OCI-LY3 (cell line): Measurements from ENCODE around the gene S100A4.

ENCODE experiments used
- H2AFZ ChIP-seq: fragments of 200-600, 300-600 bp; shearing (Covaris generic); 2 replicates; pipeline ENCODE4 v1.6.0; 2014; ENCODE audit warnings: antibody characterized with exemption, low read depth, low read length
- H3K27ac ChIP-seq: fragments of 200-600, 300-600 bp; sonication (generic); 2 replicates; pipeline ENCODE4 v1.5.1; 2014; ENCODE audit warnings: mild to moderate bottlenecking, low read length, moderate library complexity, mixed read lengths
- H3K27me3 ChIP-seq: fragments of 200-600, 300-600 bp; sonication (generic); 2 replicates; pipeline ENCODE4 v1.6.1; 2014; ENCODE audit warnings: low read depth, low read length, mixed read lengths
- H3K36me3 ChIP-seq: fragments of 200-600, 300-600 bp; sonication (generic); replicated peaks from 2 replicates; pipeline ENCODE3; 2014; ENCODE audit warnings: low read depth, low read length, mixed read lengths
- H3K4me1 ChIP-seq: fragments of 300-600, 200-600 bp; sonication (generic); 2 replicates; pipeline ENCODE4 v1.6.1; 2014; ENCODE audit warnings: low read length, mixed read lengths
- H3K4me2 ChIP-seq: fragments of 200-600, 300-600 bp; sonication (generic); 2 replicates; pipeline ENCODE4 v1.6.1; 2014; ENCODE audit warnings: low read length, mixed read lengths
- H3K4me3 ChIP-seq: fragments of 300-600, 200-600 bp; sonication (generic); 2 replicates; pipeline ENCODE4 v1.5.1; 2014; ENCODE audit warnings: antibody characterized with exemption, mild to moderate bottlenecking, low read length, moderate library complexity
- H3K79me2 ChIP-seq: fragments of 300-600, 200-600 bp; shearing (Covaris generic); 2 replicates; pipeline ENCODE4 v1.6.1; 2014; ENCODE audit warnings: mild to moderate bottlenecking, low read length, mixed read lengths
- H3K9ac ChIP-seq: fragments of 300-600, 200-600 bp; shearing (Covaris generic); 2 replicates; pipeline ENCODE4 v1.6.0; 2014; ENCODE audit warnings: mild to moderate bottlenecking, low read length, moderate library complexity
- H3K9me3 ChIP-seq: fragments of 200-600, 300-600 bp; shearing (Covaris generic); 2 replicates; pipeline ENCODE4 v1.6.1; 2014; ENCODE audit warnings: low read length, mixed read lengths; ENCODE audit not compliant: insufficient read depth
- H4K20me1 ChIP-seq: fragments of 200-600, 300-600 bp; sonication (generic); 2 replicates; pipeline ENCODE4 v1.6.1; 2016; ENCODE audit warnings: low read length, mixed read lengths; ENCODE audit not compliant: insufficient read depth
- CTCF ChIP-seq: fragments of 200-600, 300-600 bp; sonication (generic); IDR thresholded peaks from 2 replicates; pipeline ENCODE4 v1.5.1; 2014; ENCODE audit warnings: antibody characterized with exemption, low read length, low read depth
- EZH2phosphoT487 ChIP-seq: fragments of 200-600 bp; shearing (Covaris generic); IDR thresholded peaks from 2 replicates; pipeline ENCODE4 v1.6.1; 2018; ENCODE audit warnings: antibody characterized with exemption, mixed run types, low read depth

Gene S100A4

DNA sequence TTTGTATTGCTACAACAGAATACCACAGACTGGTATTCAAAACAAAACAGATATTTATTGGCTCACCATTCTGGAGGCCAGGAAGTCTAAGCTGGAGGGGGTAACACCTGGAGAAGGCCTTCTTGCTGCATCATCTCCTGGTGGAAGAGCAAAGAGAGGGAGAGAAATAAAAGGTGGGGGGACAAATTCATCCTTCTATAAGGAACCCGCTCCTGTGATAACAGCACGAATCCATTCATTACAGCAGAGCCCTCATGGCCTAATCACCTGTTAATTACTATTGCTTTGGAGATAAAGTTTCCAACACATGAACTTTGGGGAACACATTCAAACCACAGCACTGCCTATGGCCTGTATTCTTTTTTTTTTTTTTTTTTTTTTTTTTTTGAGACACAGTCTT is 14.6 kb upstream of the S100A4 start:
- H3K79me2 ChIP-seq = no peaks in the 10 kb centered on the region

GRCh38 chr1:153557877-153558276 is 12.3 kb upstream of the S100A4 start:
- no peak for TF ChIP-seq EZH2phosphoT487
- no peak for TF ChIP-seq CTCF
- H3K9ac ChIP-seq = no peak overlapping the region

More for the DNA sequence above, 14.6 kb upstream of the S100A4 start:
- Histone ChIP-seq H3K4me2 (no peak overlapping the region), H3K9ac (no peak overlapping the region), H3K27ac (no peak overlapping the region), H3K27me3 (no peaks in the 10 kb centered on the region), H3K9me3 (no peaks in the 10 kb centered on the region), H3K36me3 (no peaks in the 10 kb centered on the region), H4K20me1 (no peaks in the 10 kb centered on the region), H3K4me1 (peaks cover 1% of the 10 kb centered on the region), H2AFZ (no peak overlapping the region), H3K4me3 (no peak overlapping the region)
- TF ChIP-seq CTCF (no peak), EZH2phosphoT487 (no peak)

DNA sequence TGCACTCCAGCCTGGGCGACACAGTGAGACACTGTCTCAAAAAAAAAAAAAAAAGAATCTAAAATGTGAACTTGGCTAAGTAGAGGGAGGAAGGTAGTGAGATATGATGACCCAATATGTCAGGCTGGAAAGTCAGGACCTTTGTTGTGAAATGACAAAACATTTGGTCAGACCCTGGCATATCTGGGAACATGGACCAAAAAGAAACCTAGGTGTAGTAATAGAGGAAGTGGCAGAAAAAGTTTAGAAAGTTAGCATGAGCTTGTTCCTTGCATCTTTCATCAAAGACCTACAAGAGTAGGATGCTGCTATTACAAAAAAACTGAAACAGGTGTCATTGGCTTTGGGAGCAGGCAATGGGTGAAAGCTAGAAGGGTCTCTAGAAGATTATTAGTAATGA is 10.7 kb upstream of the S100A4 start:
- no peaks in the 10 kb centered on the region for H3K9me3 ChIP-seq
- no peaks in the 10 kb centered on the region for H4K20me1 ChIP-seq
- TF ChIP-seq CTCF (no peak), EZH2phosphoT487 (no peak)
- no peak overlapping the region for H2AFZ ChIP-seq
- H3K4me2 ChIP-seq = no peak overlapping the region
- peaks cover 6% of the 10 kb centered on the region for H3K4me1 ChIP-seq
- no peaks in the 10 kb centered on the region for H3K27me3 ChIP-seq
- H3K79me2 ChIP-seq = no peaks in the 10 kb centered on the region
- no peak overlapping the region for H3K4me3 ChIP-seq
- H3K27ac ChIP-seq = no peak overlapping the region
- no peaks in the 10 kb centered on the region for H3K36me3 ChIP-seq
- no peak overlapping the region for H3K9ac ChIP-seq

More at GRCh38 chr1:153557877-153558276, 12.3 kb upstream of the S100A4 start:
- no peak overlapping the region for H2AFZ ChIP-seq
- H4K20me1 ChIP-seq = no peaks in the 10 kb centered on the region
- no peak overlapping the region for H3K27ac ChIP-seq
- no peaks in the 10 kb centered on the region for H3K9me3 ChIP-seq
- H3K36me3 ChIP-seq = no peaks in the 10 kb centered on the region
- no peak overlapping the region for H3K4me2 ChIP-seq
- no peaks in the 10 kb centered on the region for H3K79me2 ChIP-seq
- H3K27me3 ChIP-seq = no peaks in the 10 kb centered on the region
- no peak overlapping the region for H3K4me3 ChIP-seq
- peaks cover 6% of the 10 kb centered on the region for H3K4me1 ChIP-seq

DNA sequence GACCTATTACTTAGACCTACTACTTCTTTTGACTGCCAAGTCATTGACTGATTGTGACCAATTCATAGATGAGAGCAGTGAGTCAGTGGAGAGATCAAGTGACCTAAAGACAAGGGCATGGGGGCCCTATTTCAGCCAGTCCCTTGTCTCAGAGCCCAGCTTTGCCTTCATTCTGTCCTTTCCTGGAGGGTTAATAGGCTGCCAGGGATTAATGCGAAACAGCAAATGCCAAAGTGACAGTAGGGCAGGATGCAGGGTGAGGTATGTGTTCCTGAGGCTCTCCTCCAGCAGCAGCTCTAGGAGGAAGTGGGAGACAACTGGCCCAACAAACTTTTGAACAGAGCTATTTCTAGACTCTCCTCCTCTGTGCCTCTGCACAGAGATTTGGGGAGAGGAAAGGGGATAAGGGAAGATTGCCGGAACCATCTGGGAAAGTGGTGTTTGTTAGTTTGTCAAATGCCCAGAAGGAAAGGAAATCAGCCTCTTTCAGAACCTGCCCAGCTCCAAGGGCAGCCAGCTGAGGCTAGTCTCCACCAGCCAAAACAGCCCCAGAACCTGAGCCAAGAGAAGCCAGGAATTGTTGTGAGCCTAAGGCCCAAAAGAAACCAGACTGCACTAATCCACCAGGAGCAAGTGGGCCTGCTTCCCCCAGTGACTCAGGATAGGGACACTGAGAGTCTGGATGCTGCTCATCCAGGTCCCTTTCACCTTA is 8.4 kb upstream of the S100A4 start:
- no peak overlapping the region for H3K4me3 ChIP-seq
- no peaks in the 10 kb centered on the region for H3K27me3 ChIP-seq
- H3K27ac ChIP-seq = no peak overlapping the region
- no peaks in the 10 kb centered on the region for H3K36me3 ChIP-seq
- H3K4me2 ChIP-seq = no peak overlapping the region
- TF ChIP-seq EZH2phosphoT487 (no peak), CTCF (no peak)
- no peak overlapping the region for H3K9ac ChIP-seq
- no peaks in the 10 kb centered on the region for H4K20me1 ChIP-seq
- H2AFZ ChIP-seq = no peak overlapping the region
- H3K79me2 ChIP-seq = no peaks in the 10 kb centered on the region
- H3K9me3 ChIP-seq = no peaks in the 10 kb centered on the region
- H3K4me1 ChIP-seq = peaks cover 15% of the 10 kb centered on the region
